CD4-positive, alpha-beta T cell treated with Interleukin-21 for 1 hour (primary cell): Measurements from ENCODE around the gene CYP2B6.
A peak's percentile ranks its signal among the peaks of the same experiment; 100 is the strongest.
"Not testable (repeated sequence)": the region's sequence is repeated elsewhere in the genome, so short reads cannot be mapped to it uniquely, and the experiment has no call there.

Experiments used
- DNase-seq: peaks from one replicate; pipeline ENCODE4 v3.0.0-alpha.2; 2020

The CYP2B6 gene

DNA sequence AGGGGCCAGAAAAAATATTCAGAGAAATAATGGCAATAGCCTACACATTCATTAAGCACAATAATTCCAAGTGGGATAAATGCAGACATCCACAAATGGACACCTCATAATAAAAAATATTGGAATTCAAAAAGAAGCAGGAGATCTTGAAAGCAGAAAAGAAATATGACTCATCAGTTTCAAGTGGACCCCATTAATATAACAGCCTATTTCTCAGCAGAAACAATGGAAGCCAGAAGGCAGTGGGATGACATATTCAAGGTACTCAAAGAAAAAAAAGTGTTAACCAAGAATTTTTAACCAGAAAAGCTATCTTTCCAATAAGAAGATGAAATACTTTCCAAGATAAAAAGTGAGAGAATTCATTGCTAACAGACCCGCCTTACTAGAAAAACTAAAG is 48.7 kb downstream of the CYP2B6 start:
- no peak for DNase-seq

DNA sequence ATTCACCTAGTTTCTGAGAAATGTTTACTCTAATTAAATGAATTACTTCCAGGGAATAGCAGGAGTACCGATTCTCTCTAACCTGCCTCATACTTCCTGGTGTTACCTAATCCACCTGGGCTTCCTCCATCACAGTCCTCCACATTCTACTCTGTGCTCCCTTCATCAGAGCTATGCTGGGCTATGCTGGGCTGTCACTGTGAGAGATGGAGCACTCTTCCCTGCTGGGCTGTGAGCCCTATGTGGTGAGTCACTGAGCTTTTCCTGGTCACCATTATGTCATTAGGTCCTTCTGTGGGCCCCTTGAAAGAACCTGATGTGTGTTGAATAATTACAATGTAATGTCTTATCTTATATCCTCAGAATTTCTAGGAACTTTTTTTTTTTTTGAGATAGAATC is 54.0 kb downstream of the CYP2B6 start:
- DNase-seq = not testable (repeated sequence)

DNA sequence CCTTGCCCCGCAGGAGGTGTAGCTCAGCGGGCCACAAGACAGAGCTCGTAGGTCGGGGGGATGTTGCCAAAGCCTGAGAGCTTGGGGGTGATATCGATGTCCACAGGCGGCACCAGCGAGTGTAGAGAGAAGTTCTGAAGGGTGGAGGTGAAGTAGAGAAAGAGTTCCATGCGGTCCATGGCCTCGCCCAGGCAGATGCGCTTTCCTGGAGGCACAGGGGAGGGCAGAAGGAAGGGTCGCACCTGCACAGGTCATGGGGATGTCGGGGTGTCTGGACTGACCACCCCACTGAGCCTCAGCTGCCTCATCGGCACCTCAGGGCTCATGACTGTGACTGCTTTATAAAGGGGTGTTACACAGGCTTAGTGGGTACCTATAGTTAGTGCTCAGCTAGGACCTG is 59.3 kb downstream of the CYP2B6 start:
- no peak for DNase-seq

DNA sequence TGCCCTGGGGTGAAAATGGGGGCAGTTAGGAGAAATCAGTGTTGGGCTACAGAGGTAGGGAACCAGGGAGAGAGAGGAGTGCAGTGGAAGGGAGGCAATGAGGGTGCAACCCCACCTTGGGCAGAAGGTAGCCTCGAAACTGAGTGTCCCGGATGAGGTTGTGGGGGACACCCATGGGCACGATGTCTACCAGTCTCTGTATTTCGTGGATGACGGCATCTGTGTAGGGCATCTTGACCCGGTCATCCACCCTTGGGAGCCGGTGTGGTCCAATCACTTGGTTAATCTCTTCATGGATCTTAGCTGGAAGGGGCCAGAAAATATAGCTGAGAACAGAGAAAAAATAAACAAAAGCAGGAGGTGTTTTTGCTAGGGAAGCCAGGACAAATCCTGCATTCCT is 61.1 kb downstream of the CYP2B6 start:
- not testable (repeated sequence) for DNase-seq

DNA sequence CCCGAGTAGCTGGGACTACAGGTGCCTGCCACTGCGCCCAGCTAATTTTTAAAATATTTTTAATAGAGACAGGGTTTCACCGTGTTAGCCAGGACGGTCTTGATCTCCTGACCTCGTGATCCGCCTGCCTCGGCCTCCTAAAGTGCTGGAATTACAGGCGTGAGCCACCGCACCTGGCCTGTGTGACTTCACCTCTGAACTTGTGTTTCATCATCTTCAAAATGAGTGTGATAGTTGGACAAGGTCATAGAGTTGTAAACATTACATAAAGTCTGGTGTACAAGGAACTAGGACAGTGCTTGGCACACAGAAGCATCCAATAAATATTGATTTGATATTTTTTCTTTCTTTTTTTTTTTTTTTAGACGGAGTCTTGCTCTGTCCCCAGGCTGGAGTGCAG is 62.2 kb downstream of the CYP2B6 start:
- not testable (repeated sequence) for DNase-seq

DNA sequence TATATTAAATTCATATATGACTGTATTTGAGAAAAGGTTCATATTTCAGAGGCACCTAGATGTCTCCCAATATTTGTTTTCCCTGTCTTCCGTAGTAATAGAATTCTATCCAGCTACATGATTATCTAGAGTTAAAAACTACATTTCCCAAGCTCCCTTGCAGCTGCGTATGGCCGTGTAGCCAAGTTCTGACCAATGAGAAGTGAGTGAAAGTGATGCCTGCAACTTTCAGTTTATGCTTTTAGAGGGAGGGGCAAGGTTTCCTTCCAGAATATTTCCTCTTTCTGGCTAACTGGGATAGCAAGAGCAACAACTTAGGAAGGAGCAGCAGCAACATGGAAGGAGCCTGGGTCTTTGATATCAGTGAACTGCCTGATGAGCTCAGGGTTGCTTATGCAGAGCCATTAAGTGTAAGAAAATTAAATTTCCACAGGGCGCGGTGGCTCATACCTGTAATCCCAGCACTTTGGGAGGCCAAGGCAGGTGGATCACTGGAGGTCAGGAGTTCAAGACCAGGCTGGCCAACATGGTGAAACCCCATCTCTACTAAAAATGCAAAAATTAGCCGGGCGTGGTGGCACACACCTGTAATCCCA is 74.0 kb downstream of the CYP2B6 start:
- peak; percentile 6 for DNase-seq
